Lower leg skin (tissue), 4 donors: Measurements from ENCODE around the gene CD46. TPM values are rescaled to one million over a fixed set of nuclear protein-coding genes. Genes with fewer than 3 reads are reported as not detected.
"Not testable (repeated sequence)": the region's sequence is repeated elsewhere in the genome, so short reads cannot be mapped to it uniquely, and the experiment has no call there.

Experiments
- DNase-seq, 2 donors: peaks; one replicate each; pipeline ENCODE4 v3.0.0-alpha.2; 2019; ENCODE audit warnings: low spot score in 2 of 2
- H3K4me3 ChIP-seq: fragments of 200-600 bp; sonication (generic); 2 replicates; pipeline ENCODE4 v1.5.1; 2017; ENCODE audit warnings: mild to moderate bottlenecking, low read depth; ENCODE audit not compliant: poor library complexity, severe bottlenecking
- POLR2A ChIP-seq, 2 donors: fragments of 450-650 bp; IDR thresholded peaks; one replicate each; pipeline ENCODE4 v1.6.1; 2016 to 2017; ENCODE audit warnings: antibody characterized with exemption in 2 of 2, mild to moderate bottlenecking in 1 of 2, moderate library complexity in 1 of 2
- WGBS, 2 donors: methylation state at CpG; one replicate each; pipeline ENCODE4 v1.1.5; 2018; 5-methylcytosine and 5-hydroxymethylcytosine counted together
- intact Hi-C: fragments of 100-400 bp; cut with DNase I; formaldehyde crosslinking; loops from one replicate; pipeline ENCODE4 v1.15.0; 2023; ENCODE audit warnings: low total_unique reads
- total RNA-seq, 4 donors: library from RNA; depleted of rRNA; stranded (reverse); fragments of >200 nt; gene quantifications; one replicate each; pipeline ENCODE4 v1.1.0, GENCODE V29; 2016
- TF ChIP-seq, protein P1 (sequence below), 3 donors: fragments of 450-650 bp; IDR thresholded peaks; one replicate each; pipeline ENCODE4 v1.5.1; 2016; ENCODE audit warnings: antibody characterized with exemption in 3 of 3, mild to moderate bottlenecking in 3 of 3, moderate library complexity in 2 of 3

The CD46 gene
- total RNA-seq, 4 donors from 2014 or later, result 63.3 to 89.4 (median 76.2) TPM

DNA sequence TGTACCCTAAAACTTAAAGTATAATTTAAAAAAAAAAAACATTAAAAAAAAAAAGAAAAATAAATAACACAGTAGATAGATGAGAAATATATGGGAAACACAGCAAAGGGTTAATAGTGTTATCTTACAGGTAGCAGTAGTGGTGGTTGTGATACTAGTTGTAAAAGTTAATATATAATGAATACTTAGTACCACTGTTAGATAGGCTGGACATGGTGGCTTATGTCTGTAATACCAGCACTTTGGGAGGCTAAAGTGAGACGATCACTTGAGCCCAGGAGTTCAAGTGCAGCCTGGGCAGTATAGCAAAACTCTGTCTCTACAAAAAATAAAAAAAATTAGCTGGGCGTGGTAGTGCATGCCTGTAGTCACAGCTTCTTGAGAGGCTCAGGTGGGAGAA lies 32.6 kb upstream of the CD46 start:
- DNase-seq, result no peak
- H3K4me3 ChIP-seq, result no peak overlapping the region
- intact Hi-C loops, result no loop called here
- 79 to 92% methylated on average over 2 of the region's 2 CpGs for WGBS, 2 donors
- no peak for TF ChIP-seq POLR2A (IDR thresholded peaks at IDR 0.05)
- TF ChIP-seq, protein P1, sequence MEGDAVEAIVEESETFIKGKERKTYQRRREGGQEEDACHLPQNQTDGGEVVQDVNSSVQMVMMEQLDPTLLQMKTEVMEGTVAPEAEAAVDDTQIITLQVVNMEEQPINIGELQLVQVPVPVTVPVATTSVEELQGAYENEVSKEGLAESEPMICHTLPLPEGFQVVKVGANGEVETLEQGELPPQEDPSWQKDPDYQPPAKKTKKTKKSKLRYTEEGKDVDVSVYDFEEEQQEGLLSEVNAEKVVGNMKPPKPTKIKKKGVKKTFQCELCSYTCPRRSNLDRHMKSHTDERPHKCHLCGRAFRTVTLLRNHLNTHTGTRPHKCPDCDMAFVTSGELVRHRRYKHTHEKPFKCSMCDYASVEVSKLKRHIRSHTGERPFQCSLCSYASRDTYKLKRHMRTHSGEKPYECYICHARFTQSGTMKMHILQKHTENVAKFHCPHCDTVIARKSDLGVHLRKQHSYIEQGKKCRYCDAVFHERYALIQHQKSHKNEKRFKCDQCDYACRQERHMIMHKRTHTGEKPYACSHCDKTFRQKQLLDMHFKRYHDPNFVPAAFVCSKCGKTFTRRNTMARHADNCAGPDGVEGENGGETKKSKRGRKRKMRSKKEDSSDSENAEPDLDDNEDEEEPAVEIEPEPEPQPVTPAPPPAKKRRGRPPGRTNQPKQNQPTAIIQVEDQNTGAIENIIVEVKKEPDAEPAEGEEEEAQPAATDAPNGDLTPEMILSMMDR (IDR thresholded peaks at IDR 0.05), result no peak

DNA sequence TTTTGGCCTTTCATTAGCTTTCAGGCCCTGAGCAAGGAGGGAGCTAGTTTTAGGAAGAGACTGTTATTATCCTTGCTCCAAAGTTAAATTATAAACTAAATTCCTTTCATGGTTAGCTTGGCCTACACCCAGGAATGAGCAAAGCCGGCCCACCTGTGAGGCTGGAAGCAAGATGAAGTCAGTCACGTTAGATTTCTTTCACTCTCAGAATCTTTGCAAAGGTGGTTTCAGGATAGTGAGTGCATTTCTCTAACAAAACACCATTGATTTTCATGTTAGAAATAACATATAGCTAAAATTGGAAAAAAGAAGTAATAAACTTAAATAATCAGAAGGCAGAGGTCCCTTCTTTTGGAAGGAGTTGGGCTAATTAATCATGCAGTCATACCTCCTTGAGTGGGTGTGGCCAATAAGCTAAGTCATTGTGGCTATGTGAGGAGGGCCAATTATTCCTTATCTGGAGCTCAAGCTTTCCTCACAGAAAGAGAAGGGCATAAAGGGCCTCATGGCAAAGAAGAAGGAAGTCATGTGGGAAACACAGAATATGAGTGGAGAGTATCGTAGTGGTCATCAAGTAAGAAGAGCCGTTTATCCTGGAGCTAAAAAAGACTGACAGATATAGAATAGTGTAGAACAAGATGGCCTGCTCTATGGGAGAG lies 23.5 kb upstream of the CD46 start:
- H3K4me3 ChIP-seq, intact Hi-C loops, DNase-seq: not testable (repeated sequence)
- 82 to 90% methylated on average over 4 of the region's 4 CpGs for WGBS, 2 donors

DNA sequence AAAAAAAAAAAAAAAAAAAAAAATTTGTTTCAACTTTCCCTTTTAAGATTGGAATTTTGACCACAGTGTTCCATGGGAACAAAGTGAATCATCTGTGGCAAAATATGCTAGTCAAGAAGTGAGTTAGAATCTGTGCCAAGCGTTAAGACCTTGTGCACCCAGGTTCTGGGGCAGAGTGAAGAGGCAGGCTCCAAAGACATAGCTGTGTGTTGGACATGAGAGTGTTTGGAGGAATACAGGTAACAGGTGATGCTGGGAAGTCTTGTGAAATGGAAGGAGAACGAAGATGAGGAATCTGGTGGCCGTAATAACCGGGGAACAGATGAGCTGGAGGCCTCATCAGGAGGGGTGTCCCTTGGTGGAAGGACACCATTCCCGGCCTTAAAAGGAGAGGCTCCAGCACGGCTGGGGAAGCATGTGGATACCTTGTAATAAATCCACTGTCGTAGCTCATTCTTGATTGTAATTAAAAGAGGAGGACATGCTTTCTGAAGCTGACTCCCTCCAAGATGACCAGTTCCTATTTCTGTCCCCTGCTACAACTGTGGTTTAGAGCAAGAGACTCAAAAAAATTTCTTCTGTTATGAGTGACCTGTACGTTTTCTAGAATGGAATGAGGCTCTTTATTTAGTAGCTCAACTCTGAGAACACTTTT lies 14.2 kb upstream of the CD46 start:
- DNase-seq, intact Hi-C loops, H3K4me3 ChIP-seq: not testable (repeated sequence)
- WGBS, 2 donors, result 76 to 78% methylated on average over 8 of the region's 8 CpGs

DNA sequence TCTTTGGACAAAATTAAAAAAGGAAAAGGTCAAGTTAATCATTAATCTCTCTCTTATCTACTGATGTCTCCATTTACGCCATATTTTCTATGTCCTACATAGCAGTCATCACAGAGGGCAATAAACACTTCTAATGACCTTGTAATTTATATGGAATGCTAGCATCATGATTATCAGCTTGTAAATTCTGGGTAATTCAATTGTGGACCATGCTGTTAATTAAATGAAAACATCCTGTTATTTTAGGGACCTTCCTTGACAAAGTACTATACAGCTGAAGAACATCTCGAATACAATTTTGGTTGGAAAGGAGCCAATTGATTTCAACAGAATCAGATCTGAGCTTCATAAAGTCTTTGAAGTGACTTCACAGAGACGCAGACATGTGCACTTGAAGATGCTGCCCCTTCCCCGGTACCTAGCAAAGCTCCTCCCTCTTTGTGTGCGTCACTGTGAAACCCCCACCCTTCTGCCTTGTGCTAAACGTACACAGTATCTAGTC lies 13.6 kb upstream of the CD46 start:
- DNase-seq, H3K4me3 ChIP-seq, intact Hi-C loops: not testable (repeated sequence)
- WGBS, 2 donors, result 18 to 25% methylated on average over 6 of the region's 6 CpGs

DNA sequence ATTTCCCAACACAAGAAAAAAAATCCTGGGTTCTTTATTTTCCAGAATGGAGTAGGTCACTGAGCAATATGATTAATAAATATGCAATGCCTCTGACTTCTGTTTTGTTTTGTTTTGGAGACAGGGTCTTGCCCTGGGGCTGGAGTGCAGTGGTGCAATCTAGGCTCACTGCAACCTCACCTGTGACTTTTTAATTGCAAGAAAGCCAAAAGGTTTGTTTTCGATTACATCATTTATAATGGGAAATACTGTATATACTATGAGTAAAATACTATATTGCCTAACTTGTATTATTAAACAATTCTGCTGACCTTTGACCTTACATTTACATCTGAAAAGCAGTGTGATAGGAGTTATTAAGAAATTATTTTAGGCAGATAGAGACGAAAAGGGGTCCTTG lies 11.6 kb upstream of the CD46 start:
- intact Hi-C loops, result no loop called here
- no peak overlapping the region for H3K4me3 ChIP-seq
- no peak for DNase-seq
- 80% methylated on average over 2 of the region's 2 CpGs for WGBS, 2 donors
- no peak for TF ChIP-seq POLR2A (IDR thresholded peaks at IDR 0.05)

DNA sequence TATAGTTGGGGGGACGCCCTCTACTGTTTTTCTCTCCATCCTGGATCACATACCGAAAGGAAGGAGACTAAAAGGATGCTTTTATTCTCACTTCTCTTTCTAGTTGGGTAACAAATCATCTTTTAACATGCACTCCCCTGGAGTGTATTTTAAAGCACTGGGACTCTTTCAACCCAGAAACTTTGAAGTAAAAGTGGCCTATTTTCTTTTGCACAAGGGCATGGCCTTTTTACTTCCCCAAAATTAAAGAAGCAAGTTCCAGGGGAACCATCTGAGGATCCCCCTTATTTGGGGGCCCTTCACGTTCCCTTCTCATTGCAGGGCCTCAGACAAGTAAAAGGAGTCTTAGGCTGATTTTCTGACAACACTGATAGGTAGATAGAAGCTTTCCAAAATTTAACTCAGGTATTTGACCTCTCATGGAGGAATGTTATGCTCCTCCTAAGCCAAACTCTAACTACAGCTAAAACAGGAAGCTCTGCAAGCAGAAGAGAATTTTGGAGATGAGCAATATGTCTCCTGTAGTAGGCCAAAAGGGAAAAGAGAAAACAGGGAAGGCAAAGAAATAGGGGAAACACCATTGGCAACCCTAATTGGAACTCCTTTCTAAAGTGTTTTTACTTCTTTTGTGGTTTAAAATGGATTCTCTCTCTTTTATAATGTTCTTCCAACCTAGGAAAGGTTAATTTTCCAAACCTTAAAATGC lies 8.9 kb upstream of the CD46 start:
- no peak for DNase-seq
- 83 to 86% methylated on average over 3 of the region's 3 CpGs for WGBS, 2 donors
- intact Hi-C loops, result no loop called here
- TF ChIP-seq POLR2A (IDR thresholded peaks at IDR 0.05), result no peak
- TF ChIP-seq, protein P1 (IDR thresholded peaks at IDR 0.05), result no peak
- no peak overlapping the region for H3K4me3 ChIP-seq

DNA sequence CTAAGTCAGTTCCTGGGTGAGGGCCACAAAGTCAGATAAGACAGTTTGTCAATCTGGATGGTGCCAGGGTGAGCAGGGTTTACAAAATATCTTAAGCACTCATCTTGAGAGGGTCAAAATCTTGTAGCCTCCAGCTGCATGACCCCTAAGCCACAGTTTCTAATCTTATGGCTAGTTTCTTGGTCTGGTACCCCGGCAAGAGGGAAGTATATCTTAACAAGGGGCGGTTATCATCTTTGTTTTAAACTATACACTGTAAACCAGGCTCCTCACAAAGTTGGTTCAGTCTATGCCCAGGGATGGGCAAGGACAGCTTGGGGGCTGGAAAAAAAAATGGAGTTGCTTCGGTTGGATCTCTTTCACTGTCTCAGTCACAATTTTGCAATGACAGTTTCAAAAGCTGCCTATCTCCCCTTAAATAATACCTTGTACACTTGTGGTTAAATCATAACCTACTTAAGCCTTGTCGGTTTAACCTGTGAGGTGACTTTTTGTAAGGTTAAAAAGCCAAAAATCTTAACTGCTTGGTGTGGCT lies 7.8 kb upstream of the CD46 start:
- TF ChIP-seq, protein P1 (IDR thresholded peaks at IDR 0.05), result no peak
- TF ChIP-seq POLR2A (IDR thresholded peaks at IDR 0.05), result no peak
- intact Hi-C loops, result no loop called here
- no peak for DNase-seq
- no peak overlapping the region for H3K4me3 ChIP-seq
- 92 to 98% methylated on average over 4 of the region's 4 CpGs for WGBS, 2 donors
